HEK293 (cell line): ENCODE data around the gene MGST2.

ENCODE experiments used
- CTCF ChIA-PET: fragments of 350-600 bp; formaldehyde crosslinking; extraction: SDS; loops from one replicate; lab custom pipeline; 2021; ENCODE audit warnings: antibody characterized with exemption; lab: Yijun Ruan, JAX
- POLR2A ChIA-PET: fragments of 300-600 bp; formaldehyde crosslinking; extraction: SDS; loops from one replicate; lab custom pipeline; 2020; ENCODE audit warnings: antibody characterized with exemption, inconsistent platforms; lab: Yijun Ruan, JAX
- H3K27ac ChIP-seq: fragments of 200-500 bp; sonication (Bioruptor generic); 2 replicates; pipeline ENCODE4 v1.5.1; 2014; ENCODE audit warnings: low read depth, low read length, control low read depth, inconsistent platforms; ENCODE audit errors: extremely low read depth
- H3K36me3 ChIP-seq, 2 experiments: fragments of 200-500 bp in 1 of 2; sonication (Bioruptor generic) in 1 of 2; 1 replicate in 1 of 2; 2 replicates in 1 of 2; pipeline ENCODE4 v1.5.1; 2014 to 2017; ENCODE audit warnings: inconsistent platforms in 2 of 2, low read length in 2 of 2; ENCODE audit not compliant: control insufficient read depth in 2 of 2, insufficient read depth in 1 of 2
- H3K4me1 ChIP-seq: fragments of 200-500 bp; sonication (Bioruptor generic); 2 replicates; pipeline ENCODE4 v1.5.1; 2014; ENCODE audit warnings: mild to moderate bottlenecking, low read length, inconsistent platforms; ENCODE audit not compliant: control insufficient read depth, insufficient read depth
- H3K4me3 ChIP-seq: 2 replicates; pipeline ENCODE4 v1.5.1; 2011; ENCODE audit warnings: low read depth, mild to moderate bottlenecking, control low read depth, low read length, moderate library complexity
- H3K9me3 ChIP-seq: fragments of 200-500 bp; sonication (Bioruptor generic); 2 replicates; pipeline ENCODE4 v1.5.1; 2014; ENCODE audit warnings: low read depth, low read length, inconsistent platforms; ENCODE audit not compliant: control insufficient read depth, insufficient read depth
- GLIS2 ChIP-seq: fragments of 450-650 bp; formaldehyde crosslinking; IDR thresholded peaks from 2 replicates; pipeline ENCODE4 v1.5.1; 2016; ENCODE audit warnings: missing biosample characterization, missing genetic modification characterization
- MYNN ChIP-seq: fragments of 450-650 bp; formaldehyde crosslinking; IDR thresholded peaks from 2 replicates; pipeline ENCODE4 v1.5.1; 2016; ENCODE audit warnings: missing biosample characterization, missing genetic modification characterization, borderline replicate concordance
- OSR2 ChIP-seq: fragments of 450-650 bp; formaldehyde crosslinking; IDR thresholded peaks from 2 replicates; pipeline ENCODE4 v1.5.1; 2016; ENCODE audit warnings: missing biosample characterization, missing genetic modification characterization
- SP7 ChIP-seq: fragments of 450-650 bp; formaldehyde crosslinking; IDR thresholded peaks from 2 replicates; pipeline ENCODE4 v1.5.1; 2016; ENCODE audit warnings: missing biosample characterization, missing genetic modification characterization
- YY2 ChIP-seq: fragments of 450-650 bp; formaldehyde crosslinking; IDR thresholded peaks from 2 replicates; pipeline ENCODE4 v1.5.1; 2016; ENCODE audit warnings: missing biosample characterization, missing genetic modification characterization
- ZFP69B ChIP-seq: fragments of 450-650 bp; formaldehyde crosslinking; IDR thresholded peaks from 2 replicates; pipeline ENCODE4 v1.5.1; 2016; ENCODE audit warnings: missing biosample characterization, missing genetic modification characterization
- ZNF223 ChIP-seq: fragments of 450-650 bp; formaldehyde crosslinking; IDR thresholded peaks from 2 replicates; pipeline ENCODE4 v1.5.1; 2016; ENCODE audit warnings: missing biosample characterization, missing genetic modification characterization
- ZNF239 ChIP-seq: fragments of 450-650 bp; formaldehyde crosslinking; IDR thresholded peaks from 2 replicates; pipeline ENCODE4 v1.5.1; 2016; ENCODE audit warnings: missing biosample characterization, missing genetic modification characterization
- ZNF248 ChIP-seq: fragments of 450-650 bp; formaldehyde crosslinking; IDR thresholded peaks from 2 replicates; pipeline ENCODE4 v1.5.1; 2017; ENCODE audit warnings: missing biosample characterization, missing genetic modification characterization
- ZNF292 ChIP-seq: fragments of 450-650 bp; formaldehyde crosslinking; IDR thresholded peaks from 2 replicates; pipeline ENCODE4 v1.5.1; 2016; ENCODE audit warnings: low read depth, missing biosample characterization, missing genetic modification characterization, borderline replicate concordance
- ZNF366 ChIP-seq: fragments of 450-650 bp; formaldehyde crosslinking; conservative IDR thresholded peaks from 2 replicates; pipeline ENCODE4 v1.5.1; 2016; ENCODE audit warnings: missing biosample characterization, missing genetic modification characterization
- ZNF544 ChIP-seq: fragments of 450-650 bp; formaldehyde crosslinking; IDR thresholded peaks from 2 replicates; pipeline ENCODE4 v1.5.0; 2017; ENCODE audit warnings: missing biosample characterization, missing genetic modification characterization
- ZNF76 ChIP-seq: fragments of 450-650 bp; formaldehyde crosslinking; IDR thresholded peaks from 2 replicates; pipeline ENCODE4; 2016; ENCODE audit warnings: low read depth, missing biosample characterization, missing genetic modification characterization, borderline replicate concordance
- ZNF843 ChIP-seq: fragments of 450-650 bp; formaldehyde crosslinking; IDR thresholded peaks from 2 replicates; pipeline ENCODE4 v1.5.1; 2016; ENCODE audit warnings: missing biosample characterization, missing genetic modification characterization
- TF ChIP-seq, protein P1 (sequence below): fragments of 450-650 bp; formaldehyde crosslinking; IDR thresholded peaks from 2 replicates; pipeline ENCODE4 v1.5.1; 2016; ENCODE audit warnings: missing biosample characterization, missing genetic modification characterization
- TF ChIP-seq, protein P2 (sequence below): fragments of 450-650 bp; formaldehyde crosslinking; IDR thresholded peaks from 2 replicates; pipeline ENCODE4 v1.5.1; 2016; ENCODE audit warnings: missing biosample characterization, missing genetic modification characterization
- TF ChIP-seq, protein P3 (sequence below): fragments of 450-650 bp; IDR thresholded peaks from 2 replicates; pipeline ENCODE4 v1.5.1; 2018; ENCODE audit warnings: missing biosample characterization, missing genetic modification characterization
- TF ChIP-seq, protein P4 (sequence below): fragments of 450-650 bp; formaldehyde crosslinking; IDR thresholded peaks from 2 replicates; pipeline ENCODE4 v1.5.1; 2016; ENCODE audit warnings: missing biosample characterization, missing genetic modification characterization
- TF ChIP-seq, protein P5 (sequence below): fragments of 450-650 bp; formaldehyde crosslinking; IDR thresholded peaks from 2 replicates; pipeline ENCODE4 v1.5.1; 2016; ENCODE audit warnings: missing biosample characterization, missing genetic modification characterization
- TF ChIP-seq, protein P6 (sequence below): fragments of 450-650 bp; formaldehyde crosslinking; IDR thresholded peaks from 2 replicates; pipeline ENCODE4 v1.5.1; 2016; ENCODE audit warnings: missing biosample characterization, missing genetic modification characterization
- TF ChIP-seq, protein P7 (sequence below): fragments of 450-650 bp; formaldehyde crosslinking; conservative IDR thresholded peaks from 2 replicates; pipeline ENCODE4 v1.5.1; 2016; ENCODE audit warnings: low read depth, missing biosample characterization, missing genetic modification characterization

MGST2 gene

DNA sequence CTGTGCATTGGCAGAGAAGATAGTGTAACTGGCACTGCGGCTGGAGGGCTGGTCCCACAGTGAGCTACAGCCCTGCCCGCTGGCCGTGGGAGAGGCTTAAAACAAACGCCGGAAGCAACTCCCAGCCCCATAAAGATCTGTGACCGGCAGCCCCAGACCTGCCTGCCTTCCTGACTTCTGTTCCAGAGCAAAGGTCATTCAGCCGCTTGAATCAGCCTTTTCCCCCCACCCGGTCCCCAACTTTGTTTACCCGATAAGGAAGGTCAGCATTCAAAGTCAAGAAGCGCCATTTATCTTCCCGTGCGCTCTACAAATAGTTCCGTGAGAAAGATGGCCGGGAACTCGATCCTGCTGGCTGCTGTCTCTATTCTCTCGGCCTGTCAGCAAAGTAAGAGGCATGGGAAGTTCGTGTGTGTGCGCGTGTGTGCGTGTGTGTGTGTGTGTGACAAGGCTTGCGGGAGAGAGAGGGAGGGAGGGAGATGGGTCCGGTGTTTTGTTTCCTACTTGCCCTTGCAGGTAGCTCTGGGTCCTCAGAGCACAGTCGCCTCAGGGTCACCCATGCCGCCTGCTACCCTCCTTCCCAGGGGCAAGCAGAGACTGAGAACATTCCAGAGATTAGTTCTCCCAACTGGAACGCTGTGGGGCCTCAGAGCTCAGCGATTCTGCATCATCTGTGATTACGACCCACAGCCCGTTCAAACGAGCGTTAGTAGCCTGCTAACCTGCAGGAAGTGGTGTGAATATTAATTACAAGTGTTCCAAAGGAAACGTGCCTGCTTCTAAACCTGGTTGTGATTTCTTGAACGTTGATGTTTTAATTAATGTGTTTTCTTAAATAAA, at the start of gene MGST2:
MGST2 (plus strand) TSS at position 130 of the 840 bp plus-strand sequence; CDS start at position 331, 201 bp downstream.
- Histone ChIP-seq H3K27ac (peak within 1 kb of the TSS; percentile 67), H3K36me3 (no peaks in the 10 kb centered on the region), H3K9me3 (no peaks in the 10 kb centered on the region), H3K4me1 (no peaks in the 10 kb centered on the region), H3K4me3 (peak within 1 kb of the TSS; percentile 28)
- ChIA-PET CTCF (interaction anchor here (0.6 to 4.2 kb wide), 5 partner anchors 9 to 46 kb away, joined by 3 to 21 read pairs (median 4); no protein-coding TSS in a partner anchor), POLR2A (interaction anchor here (0.6 kb wide), 1 partner anchor 380 kb away, joined by 3 read pairs; no protein-coding TSS in a partner anchor)
- TF ChIP-seq YY2 (tag by site-specific recombination) (peak; percentile 59), ZNF544 (tag by site-specific recombination) (no peak), ZNF248 (no peak), MYNN (peak; percentile 18; the same call in 1 of the 2 replicates), OSR2 (peak; percentile 30), ZNF292 (tag by site-specific recombination) (no peak), ZNF843 (tag by site-specific recombination) (0 out of 2 replicates have a peak, but pooled peaks have one; percentile 36), GLIS2 (tag by site-specific recombination) (peak; percentile 63; the same call in 1 of the 2 replicates), ZNF76 (tag by site-specific recombination) (0 out of 2 replicates have a peak, but pooled peaks have one; percentile 34), ZFP69B (tag by site-specific recombination) (peak; percentile 31; the same call in 1 of the 2 replicates), ZNF366 (tag by site-specific recombination) (peak; percentile 70), ZNF223 (tag by site-specific recombination) (no peak), ZNF239 (tag by site-specific recombination) (no peak), SP7 (tag by site-specific recombination) (peak; percentile 78)
- TF ChIP-seq, protein P1, sequence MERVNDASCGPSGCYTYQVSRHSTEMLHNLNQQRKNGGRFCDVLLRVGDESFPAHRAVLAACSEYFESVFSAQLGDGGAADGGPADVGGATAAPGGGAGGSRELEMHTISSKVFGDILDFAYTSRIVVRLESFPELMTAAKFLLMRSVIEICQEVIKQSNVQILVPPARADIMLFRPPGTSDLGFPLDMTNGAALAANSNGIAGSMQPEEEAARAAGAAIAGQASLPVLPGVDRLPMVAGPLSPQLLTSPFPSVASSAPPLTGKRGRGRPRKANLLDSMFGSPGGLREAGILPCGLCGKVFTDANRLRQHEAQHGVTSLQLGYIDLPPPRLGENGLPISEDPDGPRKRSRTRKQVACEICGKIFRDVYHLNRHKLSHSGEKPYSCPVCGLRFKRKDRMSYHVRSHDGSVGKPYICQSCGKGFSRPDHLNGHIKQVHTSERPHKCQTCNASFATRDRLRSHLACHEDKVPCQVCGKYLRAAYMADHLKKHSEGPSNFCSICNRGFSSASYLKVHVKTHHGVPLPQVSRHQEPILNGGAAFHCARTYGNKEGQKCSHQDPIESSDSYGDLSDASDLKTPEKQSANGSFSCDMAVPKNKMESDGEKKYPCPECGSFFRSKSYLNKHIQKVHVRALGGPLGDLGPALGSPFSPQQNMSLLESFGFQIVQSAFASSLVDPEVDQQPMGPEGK (tag by site-specific recombination) = peak; percentile 54
- TF ChIP-seq, protein P2, sequence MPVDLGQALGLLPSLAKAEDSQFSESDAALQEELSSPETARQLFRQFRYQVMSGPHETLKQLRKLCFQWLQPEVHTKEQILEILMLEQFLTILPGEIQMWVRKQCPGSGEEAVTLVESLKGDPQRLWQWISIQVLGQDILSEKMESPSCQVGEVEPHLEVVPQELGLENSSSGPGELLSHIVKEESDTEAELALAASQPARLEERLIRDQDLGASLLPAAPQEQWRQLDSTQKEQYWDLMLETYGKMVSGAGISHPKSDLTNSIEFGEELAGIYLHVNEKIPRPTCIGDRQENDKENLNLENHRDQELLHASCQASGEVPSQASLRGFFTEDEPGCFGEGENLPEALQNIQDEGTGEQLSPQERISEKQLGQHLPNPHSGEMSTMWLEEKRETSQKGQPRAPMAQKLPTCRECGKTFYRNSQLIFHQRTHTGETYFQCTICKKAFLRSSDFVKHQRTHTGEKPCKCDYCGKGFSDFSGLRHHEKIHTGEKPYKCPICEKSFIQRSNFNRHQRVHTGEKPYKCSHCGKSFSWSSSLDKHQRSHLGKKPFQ (tag by site-specific recombination) = peak; percentile 75
- TF ChIP-seq, protein P3, sequence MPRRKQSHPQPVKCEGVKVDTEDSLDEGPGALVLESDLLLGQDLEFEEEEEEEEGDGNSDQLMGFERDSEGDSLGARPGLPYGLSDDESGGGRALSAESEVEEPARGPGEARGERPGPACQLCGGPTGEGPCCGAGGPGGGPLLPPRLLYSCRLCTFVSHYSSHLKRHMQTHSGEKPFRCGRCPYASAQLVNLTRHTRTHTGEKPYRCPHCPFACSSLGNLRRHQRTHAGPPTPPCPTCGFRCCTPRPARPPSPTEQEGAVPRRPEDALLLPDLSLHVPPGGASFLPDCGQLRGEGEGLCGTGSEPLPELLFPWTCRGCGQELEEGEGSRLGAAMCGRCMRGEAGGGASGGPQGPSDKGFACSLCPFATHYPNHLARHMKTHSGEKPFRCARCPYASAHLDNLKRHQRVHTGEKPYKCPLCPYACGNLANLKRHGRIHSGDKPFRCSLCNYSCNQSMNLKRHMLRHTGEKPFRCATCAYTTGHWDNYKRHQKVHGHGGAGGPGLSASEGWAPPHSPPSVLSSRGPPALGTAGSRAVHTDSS (tag by site-specific recombination) = no peak
- TF ChIP-seq, protein P4, sequence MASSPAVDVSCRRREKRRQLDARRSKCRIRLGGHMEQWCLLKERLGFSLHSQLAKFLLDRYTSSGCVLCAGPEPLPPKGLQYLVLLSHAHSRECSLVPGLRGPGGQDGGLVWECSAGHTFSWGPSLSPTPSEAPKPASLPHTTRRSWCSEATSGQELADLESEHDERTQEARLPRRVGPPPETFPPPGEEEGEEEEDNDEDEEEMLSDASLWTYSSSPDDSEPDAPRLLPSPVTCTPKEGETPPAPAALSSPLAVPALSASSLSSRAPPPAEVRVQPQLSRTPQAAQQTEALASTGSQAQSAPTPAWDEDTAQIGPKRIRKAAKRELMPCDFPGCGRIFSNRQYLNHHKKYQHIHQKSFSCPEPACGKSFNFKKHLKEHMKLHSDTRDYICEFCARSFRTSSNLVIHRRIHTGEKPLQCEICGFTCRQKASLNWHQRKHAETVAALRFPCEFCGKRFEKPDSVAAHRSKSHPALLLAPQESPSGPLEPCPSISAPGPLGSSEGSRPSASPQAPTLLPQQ (tag by site-specific recombination) = 0 out of 2 replicates have a peak, but pooled peaks have one; percentile 65
- TF ChIP-seq, protein P5, sequence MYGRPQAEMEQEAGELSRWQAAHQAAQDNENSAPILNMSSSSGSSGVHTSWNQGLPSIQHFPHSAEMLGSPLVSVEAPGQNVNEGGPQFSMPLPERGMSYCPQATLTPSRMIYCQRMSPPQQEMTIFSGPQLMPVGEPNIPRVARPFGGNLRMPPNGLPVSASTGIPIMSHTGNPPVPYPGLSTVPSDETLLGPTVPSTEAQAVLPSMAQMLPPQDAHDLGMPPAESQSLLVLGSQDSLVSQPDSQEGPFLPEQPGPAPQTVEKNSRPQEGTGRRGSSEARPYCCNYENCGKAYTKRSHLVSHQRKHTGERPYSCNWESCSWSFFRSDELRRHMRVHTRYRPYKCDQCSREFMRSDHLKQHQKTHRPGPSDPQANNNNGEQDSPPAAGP = 0 out of 2 replicates have a peak, but pooled peaks have one; percentile 23
- TF ChIP-seq, protein P6, sequence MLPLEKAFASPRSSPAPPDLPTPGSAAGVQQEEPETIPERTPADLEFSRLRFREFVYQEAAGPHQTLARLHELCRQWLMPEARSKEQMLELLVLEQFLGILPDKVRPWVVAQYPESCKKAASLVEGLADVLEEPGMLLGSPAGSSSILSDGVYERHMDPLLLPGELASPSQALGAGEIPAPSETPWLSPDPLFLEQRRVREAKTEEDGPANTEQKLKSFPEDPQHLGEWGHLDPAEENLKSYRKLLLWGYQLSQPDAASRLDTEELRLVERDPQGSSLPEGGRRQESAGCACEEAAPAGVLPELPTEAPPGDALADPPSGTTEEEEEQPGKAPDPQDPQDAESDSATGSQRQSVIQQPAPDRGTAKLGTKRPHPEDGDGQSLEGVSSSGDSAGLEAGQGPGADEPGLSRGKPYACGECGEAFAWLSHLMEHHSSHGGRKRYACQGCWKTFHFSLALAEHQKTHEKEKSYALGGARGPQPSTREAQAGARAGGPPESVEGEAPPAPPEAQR (tag by site-specific recombination) = 0 out of 2 replicates have a peak, but pooled peaks have one; percentile 28
- TF ChIP-seq, protein P7, sequence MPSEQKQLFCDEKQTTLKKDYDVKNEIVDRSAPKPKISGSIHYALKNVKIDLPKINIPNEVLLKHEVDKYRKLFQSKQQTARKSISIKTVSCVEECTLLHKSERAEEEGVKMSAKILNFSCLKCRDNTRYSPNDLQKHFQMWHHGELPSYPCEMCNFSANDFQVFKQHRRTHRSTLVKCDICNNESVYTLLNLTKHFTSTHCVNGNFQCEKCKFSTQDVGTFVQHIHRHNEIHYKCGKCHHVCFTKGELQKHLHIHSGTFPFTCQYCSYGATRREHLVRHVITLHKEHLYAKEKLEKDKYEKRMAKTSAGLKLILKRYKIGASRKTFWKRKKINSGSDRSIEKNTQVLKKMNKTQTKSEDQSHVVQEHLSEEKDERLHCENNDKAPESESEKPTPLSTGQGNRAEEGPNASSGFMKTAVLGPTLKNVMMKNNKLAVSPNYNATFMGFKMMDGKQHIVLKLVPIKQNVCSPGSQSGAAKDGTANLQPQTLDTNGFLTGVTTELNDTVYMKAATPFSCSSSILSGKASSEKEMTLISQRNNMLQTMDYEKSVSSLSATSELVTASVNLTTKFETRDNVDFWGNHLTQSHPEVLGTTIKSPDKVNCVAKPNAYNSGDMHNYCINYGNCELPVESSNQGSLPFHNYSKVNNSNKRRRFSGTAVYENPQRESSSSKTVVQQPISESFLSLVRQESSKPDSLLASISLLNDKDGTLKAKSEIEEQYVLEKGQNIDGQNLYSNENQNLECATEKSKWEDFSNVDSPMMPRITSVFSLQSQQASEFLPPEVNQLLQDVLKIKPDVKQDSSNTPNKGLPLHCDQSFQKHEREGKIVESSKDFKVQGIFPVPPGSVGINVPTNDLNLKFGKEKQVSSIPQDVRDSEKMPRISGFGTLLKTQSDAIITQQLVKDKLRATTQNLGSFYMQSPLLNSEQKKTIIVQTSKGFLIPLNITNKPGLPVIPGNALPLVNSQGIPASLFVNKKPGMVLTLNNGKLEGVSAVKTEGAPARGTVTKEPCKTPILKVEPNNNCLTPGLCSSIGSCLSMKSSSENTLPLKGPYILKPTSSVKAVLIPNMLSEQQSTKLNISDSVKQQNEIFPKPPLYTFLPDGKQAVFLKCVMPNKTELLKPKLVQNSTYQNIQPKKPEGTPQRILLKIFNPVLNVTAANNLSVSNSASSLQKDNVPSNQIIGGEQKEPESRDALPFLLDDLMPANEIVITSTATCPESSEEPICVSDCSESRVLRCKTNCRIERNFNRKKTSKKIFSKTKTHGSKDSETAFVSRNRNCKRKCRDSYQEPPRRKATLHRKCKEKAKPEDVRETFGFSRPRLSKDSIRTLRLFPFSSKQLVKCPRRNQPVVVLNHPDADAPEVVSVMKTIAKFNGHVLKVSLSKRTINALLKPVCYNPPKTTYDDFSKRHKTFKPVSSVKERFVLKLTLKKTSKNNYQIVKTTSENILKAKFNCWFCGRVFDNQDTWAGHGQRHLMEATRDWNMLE (tag by site-specific recombination) = peak; percentile 20; the same call in 1 of the 2 replicates
